NCI-H187 (cell line): Measurements from ENCODE around the gene NADK.
"Not testable (repeated sequence)": the region's sequence is repeated elsewhere in the genome, so short reads cannot be mapped to it uniquely, and the experiment has no call there.

ENCODE experiments used
- DNase-seq, 2 experiments: peaks; one replicate each; lab custom pipeline; 2025; lab: John Stamatoyannopoulos, UW

Gene NADK

DNA sequence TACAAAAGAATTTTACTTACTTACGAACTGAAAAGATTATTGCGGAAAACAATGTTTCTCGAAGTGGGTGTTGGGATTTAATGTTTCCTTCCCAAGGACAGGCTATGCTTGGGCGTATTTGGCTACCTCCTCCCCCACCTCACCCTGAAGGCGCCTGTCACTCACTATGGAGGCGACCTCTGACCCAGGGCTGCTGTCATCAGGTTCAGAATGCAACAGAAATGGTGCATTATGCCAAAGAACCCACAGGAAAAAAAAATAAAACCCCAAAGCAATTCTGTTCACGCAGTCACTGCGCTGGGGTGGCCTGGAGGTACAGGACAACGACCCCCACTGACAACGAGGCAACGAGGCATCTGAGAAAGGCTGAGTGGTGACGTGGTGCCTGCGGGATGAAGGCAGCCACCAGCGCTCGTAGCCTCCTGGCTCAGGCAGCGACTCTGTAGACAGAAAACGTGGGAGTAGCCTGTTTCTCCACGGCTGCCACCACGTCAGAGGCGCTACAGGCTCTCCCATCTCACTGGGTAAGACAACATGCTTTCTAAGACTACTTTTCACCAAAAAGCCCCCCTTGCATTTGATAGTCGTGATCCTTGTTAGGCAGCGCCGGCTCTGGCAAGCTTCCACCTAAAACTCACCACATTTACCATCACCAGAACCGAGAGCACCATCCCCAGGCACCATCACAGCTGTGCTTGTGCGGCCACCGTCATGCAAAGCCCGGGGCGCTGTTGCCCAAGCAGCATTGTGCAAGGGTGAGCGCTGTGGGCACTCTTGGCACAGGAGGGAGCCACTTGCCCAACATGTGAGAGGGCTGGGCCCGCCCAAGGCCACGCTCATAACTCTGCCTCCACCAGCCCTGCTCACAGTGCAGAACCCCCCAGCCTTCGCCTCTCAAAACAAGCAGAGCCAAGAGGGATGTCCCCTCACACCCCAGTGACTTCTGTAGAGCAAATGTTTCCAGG, 14.3 kb downstream of the NADK start:
- no peak for DNase-seq

DNA sequence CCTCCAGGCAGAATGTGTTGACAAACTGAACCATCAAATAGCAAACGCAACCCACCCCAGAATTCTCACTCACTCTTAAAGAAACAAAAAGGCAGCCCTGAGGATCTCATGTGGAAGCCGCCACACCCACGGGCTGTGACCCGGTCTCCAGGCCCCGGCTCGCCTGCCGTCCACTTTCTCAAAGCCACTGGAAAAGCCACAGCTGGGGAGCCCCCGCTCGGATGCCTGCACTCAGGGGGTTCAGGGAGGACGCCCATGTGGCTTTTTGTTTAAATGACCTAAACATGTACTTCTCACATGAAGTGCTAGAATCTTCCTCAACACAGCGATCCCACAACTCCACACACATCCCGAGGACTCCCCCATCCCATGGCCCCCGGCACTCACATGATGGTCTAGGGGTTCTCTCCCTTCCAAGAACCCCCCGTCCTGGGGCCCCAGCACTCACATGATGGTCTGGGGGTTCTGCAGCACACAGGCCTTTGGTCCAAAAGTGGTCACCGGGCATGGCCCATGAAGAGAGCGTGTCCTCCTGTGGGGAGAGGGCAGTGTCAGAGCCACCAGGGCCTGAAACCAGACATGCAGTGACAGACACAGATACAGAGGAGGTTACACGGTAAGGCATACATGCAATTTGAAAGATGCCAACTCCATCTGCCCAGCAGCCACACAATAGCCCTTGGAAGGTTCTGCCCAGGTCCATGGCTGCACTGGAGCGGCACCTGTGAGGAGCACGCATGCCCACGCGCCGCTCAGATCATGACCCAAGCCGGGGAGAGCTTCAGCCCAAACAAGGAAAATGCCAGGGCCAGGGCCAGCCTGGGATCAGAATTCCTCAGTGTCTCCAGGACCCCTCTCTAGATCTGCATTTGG, 16.5 kb downstream of the NADK start:
- no peak for DNase-seq

GRCh38 chr1:1760715-1761114, 17.6 kb downstream of the NADK start:
- DNase-seq: no peak

- DNase-seq: no peak
These were observed 18.0 kb downstream of the NADK start for GRCh38 chr1:1760345-1760650.

DNA sequence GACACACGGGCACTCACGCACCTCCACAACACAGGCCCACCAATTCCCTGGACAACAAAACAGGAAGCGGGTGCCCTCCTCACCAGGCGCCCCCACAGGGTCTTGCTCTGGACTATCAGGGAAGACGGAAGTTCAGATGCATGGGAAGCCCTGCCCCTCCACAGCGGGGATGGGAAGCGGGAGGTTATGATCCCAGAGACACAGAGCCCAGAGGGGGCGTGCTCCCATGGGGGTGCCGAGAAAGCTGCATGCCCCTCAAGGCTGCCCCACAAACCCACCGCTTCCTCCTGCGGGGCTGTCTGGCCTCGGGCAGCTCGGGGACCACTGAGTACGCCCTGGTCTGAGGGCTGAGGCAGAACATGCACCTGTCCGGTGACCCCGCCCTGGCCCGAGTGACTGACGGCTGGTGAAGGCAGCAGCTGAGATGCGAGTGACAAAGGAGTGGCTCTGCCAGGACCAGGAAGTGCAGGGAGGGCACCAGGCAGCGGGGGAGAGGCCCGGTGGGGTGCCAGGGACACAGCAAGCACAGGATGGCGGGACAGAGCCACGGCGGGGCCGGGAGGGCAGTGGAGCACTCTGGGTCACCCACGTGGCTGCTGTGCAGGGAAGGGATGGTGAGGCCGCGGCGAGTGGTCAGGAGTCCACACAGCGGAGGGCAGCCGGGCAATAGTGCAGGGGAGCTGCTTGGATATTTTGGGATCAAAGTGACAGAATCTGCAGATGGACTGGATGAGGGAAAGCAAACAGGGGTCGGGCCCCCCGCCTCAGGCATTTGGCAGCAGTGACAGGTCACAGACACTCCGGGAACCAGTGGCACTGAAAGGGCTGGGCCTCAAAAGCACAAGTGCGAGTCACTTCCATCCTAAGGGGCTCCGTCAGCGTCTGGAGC, 18.6 kb downstream of the NADK start:
- DNase-seq: no peak

DNA sequence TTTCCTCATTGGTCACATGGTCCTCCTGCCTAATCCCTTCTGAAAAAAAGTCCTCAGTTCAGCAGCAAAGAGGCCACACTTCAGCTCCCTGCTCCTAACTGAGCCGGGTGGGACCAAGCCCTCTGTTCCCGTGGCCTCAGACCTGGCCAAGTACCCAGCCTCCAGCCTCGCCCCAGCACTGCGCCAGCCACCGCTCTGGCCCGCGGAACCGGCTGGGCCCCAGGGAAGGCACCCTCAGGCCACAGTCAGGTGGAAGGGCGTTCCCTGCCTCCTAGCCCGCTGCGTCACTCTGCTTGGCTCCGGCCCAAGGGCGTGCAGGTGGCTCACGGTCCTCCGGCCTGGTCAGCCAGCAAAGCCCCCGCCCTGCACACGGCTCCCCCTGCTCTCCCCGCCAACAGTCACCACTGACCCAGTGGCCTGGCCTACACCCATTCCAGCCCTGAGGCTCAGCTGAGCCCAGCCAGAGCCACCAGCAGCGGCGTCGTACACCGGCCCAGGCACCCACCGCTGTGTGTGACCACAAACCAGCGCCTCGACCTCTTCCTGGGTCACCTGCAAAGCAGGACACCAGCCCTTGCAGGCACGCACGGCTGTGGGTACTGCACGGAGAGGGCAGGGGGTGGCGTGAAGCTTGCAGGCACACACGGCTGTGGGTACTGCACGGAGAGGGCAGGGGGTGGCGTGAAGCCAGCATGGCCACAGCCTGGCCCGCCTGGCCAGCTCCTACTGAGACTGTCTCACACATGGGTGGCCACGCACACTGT, 19.4 kb downstream of the NADK start:
- DNase-seq: no peak

DNA sequence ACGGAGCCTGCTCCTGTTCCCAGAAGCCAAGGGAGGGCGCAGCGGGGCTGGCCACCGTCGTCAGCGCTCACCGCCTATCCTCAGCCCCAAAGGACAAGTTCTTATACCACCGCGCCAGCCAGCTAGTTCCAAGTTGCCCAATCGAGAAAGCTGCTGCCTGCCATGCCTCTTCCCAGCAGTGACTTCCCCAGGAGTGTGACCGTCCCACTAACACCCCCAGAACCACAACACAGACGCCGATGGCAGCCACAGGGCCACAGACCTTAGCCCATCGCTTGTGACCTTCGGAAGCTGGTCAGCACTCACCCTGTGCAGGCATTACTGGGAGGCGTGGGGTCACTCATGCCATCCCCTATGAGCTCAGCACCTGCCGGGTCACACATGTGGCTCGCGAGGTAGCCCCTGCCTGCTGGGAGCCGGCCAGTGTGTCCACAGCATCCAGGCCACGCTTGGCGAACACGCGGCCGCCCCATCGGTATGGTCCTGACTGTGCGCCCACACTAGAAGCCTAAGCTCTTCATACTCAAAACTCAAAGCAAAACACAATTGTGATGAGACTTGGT, 20.1 kb downstream of the NADK start:
- no peak for DNase-seq

DNA sequence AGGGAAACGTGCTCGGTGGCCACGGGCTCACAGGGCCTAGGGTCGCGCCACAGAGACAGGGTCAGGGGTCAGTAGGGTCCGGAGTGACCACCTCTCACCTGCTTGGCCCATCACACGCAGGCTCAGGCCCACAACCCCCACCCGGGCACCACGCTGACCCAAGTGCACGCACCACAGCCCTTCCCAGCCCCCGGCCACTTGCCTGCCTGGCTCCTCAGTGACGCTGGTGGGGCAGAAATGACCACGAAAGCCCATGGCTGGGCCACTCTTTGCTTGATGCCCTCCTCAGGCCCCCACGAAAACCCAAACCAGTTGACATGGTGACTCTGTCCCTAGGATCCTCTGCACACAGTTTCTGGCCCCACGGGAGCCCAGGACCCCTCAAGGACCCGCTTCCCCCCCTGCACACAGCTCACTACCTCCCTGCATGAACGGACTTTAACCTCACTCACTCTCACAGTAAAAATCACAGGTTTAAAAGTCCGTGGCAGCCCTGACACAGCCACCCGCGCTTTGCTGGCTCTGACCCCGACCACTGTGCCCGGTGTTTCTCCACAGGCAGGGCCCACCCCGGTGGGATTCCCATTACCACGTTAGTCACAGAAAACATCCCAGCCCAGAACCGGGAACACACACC, 20.7 kb downstream of the NADK start:
- DNase-seq: no peak

DNA sequence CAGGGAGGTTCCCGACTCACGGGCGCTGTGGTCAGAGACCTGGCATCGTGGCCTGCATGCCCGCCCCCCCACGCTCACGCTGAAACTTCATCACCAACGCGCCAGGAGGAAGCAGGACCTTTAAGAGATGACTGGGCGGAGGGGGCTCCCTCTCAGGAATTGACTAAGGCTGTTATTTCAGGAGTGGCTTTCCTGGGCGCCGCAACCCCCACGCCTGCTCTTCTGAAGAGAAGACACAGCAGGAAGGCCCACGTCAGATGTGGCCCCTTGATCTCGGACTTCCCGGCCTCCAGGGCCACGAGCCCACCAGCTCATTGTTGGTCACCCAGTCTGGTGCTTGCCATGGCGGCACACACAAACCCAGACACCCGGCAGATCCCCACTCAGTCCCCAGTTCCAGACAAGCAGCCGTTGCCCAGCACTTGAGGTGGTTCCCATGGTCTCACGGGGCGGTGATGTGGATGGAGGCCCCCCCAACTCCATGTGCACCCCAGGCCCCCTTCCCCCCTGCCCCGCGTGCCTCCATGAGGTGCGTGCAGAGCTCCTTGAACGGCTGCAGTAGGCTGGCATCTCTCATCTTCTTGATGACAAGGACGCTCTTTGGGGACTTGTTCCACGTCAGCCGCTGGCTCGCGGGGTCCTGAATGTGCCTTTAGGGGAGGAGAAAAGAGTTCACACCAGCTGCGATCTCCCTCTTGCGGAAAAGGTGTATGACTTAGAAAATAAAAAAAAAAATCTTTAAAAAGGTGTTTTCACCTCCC, 21.4 kb downstream of the NADK start:
- DNase-seq: no peak

DNA sequence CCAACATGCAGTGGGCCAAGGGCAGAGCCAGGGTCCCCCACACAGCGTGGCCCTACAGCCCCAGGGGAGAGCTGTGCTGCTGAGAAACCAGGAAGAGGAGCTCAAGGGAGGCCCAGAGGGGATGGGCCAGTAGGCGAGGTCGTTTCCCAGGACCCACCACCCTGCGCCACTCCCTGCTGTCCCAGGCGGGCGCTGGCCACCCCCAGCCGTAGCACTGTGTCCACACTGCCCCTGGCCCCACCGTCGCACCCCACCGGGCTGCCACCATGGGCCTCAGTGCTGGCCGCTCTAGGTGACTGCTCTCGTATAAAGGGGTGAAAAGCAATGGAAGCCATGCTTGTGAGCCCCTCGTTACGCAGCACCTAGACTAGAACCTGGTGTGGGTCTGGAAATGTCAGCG, 22.4 kb downstream of the NADK start:
- no peak for DNase-seq

DNA sequence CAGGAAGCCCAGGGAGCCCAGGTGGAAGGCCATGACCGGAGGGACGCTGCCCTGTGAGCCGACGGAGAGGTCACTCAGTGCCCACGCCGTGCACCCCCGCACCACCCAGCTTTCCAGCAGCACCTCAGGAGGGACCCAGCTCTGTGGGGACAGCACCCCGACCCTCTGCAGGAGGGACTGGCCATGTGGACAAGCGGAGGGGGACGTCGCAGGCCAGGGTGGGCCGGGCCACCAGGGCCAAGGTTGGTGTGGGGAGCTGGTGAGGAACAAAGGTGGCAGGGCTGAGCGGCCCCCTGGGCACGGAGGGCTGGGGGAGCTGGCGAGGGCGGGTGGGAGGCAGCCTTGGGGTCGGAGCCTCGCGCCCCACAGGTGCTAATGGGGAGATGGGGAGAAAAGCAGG, 22.8 kb downstream of the NADK start:
- DNase-seq: no peak

GRCh38 chr1:1754051-1754815, 24.0 kb downstream of the NADK start:
- DNase-seq: no peak

GRCh38 chr1:1753607-1754005, 24.7 kb downstream of the NADK start:
- DNase-seq: no peak

GRCh38 chr1:1752636-1753606, 25.3 kb downstream of the NADK start:
- no peak for DNase-seq

DNA sequence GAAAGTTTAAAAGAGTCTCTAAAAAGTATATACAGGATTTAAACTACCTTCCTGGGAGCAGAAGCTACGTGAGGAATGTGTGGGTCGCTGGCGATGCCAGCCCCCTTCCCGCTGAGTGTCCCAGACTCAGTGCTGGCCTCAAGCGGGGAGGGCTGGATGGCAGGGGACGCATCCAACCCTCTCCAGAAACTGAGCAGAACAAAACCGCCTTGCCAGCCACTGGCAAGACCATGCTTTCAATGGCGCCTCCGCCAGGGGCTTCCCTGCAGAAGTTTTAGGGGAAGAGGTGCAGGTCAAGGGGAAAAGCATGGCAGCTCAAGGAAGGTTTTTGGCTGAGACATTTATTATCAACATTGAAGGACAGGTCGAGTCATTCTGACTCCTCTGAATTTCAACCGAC, 26.1 kb downstream of the NADK start:
- no peak for DNase-seq

GRCh38 chr1:1749941-1750340, 28.3 kb downstream of the NADK start:
- not testable (repeated sequence) for DNase-seq

- DNase-seq: no peak
These were observed 29.5 kb downstream of the NADK start for GRCh38 chr1:1748686-1749321.
